ENCODE data around the gene SSNA1. TPM values are rescaled to one million over a fixed set of nuclear protein-coding genes. Genes with fewer than 3 reads are reported as not detected.

The SSNA1 gene
- total RNA-seq, 1 donor from 2014 or later, result 57.6 TPM

DNA sequence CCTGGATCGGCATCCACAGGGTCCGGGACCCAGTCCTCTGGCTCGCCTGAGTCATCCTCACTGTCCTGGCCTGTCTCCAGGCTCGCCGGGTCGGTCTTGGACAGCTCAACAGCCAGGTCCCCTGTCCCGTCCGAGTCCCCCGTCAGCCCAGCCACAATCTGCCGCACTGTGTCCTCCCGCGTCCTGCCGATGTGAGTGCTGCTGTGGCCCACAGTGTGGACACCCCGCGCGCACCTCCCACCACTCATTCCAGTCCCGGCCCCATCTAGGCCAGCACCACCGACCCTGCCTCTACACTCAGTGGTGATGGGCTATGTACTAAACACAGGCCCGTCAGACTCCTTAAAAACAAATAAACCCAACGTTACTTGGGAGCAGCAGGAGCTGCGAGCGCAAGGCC lies 6.8 kb upstream of the SSNA1 start:
- H3K27me3 ChIP-seq (ENCODE audit: low read depth), result no peaks in the 10 kb centered on the region
- intact Hi-C loops (cut with DNase I), result no loop called here
- ATAC-seq (no peak), DNase-seq (no peak)
- peaks cover 19% of the 10 kb centered on the region for H3K4me1 ChIP-seq
- TF ChIP-seq CTCF (IDR thresholded peaks at IDR 0.05), result no peak
- H3K27ac ChIP-seq, result no peak overlapping the region
- H3K36me3 ChIP-seq, result peaks cover 88% of the 10 kb centered on the region
- H3K4me3 ChIP-seq, result no peak overlapping the region
- no peaks in the 10 kb centered on the region for H3K9me3 ChIP-seq

- DNase-seq (no peak), ATAC-seq (no peak)
- intact Hi-C loops (cut with DNase I), result no loop called here
- Histone ChIP-seq H3K36me3 (peaks cover 87% of the 10 kb centered on the region), H3K27me3 (ENCODE audit: low read depth) (no peaks in the 10 kb centered on the region), H3K9me3 (no peaks in the 10 kb centered on the region), H3K27ac (no peak overlapping the region), H3K4me1 (peaks cover 30% of the 10 kb centered on the region), H3K4me3 (no peak overlapping the region)
- no peak for TF ChIP-seq CTCF (IDR thresholded peaks at IDR 0.05)
Measured at GRCh38 chr9:137182836-137183235, 5.6 kb upstream of the SSNA1 start.

- no peak overlapping the region for H3K27ac ChIP-seq
Measured at GRCh38 chr9:137183980-137184595, 4.4 kb upstream of the SSNA1 start.

GRCh38 chr9:137184881-137185660 lies 3.4 kb upstream of the SSNA1 start:
- Histone ChIP-seq H3K27me3 (ENCODE audit: low read depth) (no peaks in the 10 kb centered on the region), H3K27ac (no peak overlapping the region), H3K36me3 (peaks cover 69% of the 10 kb centered on the region), H3K4me3 (no peak overlapping the region), H3K9me3 (no peaks in the 10 kb centered on the region), H3K4me1 (peaks cover 41% of the 10 kb centered on the region)
- intact Hi-C loops (cut with DNase I), result no loop called here
- DNase-seq, result no peak
- no peak for ATAC-seq
- no peak for TF ChIP-seq CTCF (IDR thresholded peaks at IDR 0.05)

More at GRCh38 chr9:137183980-137184595, 4.4 kb upstream of the SSNA1 start:
- DNase-seq, result no peak
- peaks cover 31% of the 10 kb centered on the region for H3K4me1 ChIP-seq
- intact Hi-C loops (cut with DNase I), result no loop called here
- no peaks in the 10 kb centered on the region for H3K9me3 ChIP-seq
- TF ChIP-seq CTCF (IDR thresholded peaks at IDR 0.05), result no peak
- ATAC-seq, result no peak
- no peak overlapping the region for H3K4me3 ChIP-seq
- peaks cover 74% of the 10 kb centered on the region for H3K36me3 ChIP-seq
- H3K27me3 ChIP-seq (ENCODE audit: low read depth), result no peaks in the 10 kb centered on the region

DNA sequence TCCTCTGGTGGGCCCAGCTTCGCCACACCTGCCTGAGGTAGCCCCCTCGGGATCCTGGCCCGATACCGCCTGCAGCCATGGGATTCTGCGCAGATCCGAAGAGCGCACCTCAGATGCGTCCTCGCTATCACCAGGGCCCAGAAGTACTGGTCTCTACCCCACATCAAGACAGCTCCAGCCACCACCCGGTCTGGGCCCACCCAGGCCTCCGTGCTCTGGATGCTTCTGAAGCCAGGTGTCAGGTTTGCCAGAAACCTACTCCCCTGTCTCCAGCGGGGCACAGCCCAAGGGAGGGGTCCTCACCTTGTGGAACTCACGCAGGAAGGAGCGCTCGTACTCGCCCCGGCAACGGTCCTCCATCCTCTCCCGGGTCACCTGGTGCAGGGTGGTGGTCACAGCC lies 2.6 kb upstream of the SSNA1 start:
- intact Hi-C loops (cut with DNase I), result no loop called here
- H3K4me1 ChIP-seq, result peaks cover 49% of the 10 kb centered on the region
- no peaks in the 10 kb centered on the region for H3K27me3 ChIP-seq (ENCODE audit: low read depth)
- no peak for DNase-seq
- no peak overlapping the region for H3K27ac ChIP-seq
- no peak for ATAC-seq
- no peak for TF ChIP-seq CTCF (IDR thresholded peaks at IDR 0.05)
- H3K4me3 ChIP-seq, result no peak overlapping the region
- peaks cover 69% of the 10 kb centered on the region for H3K36me3 ChIP-seq
- no peaks in the 10 kb centered on the region for H3K9me3 ChIP-seq

Data from lower lobe of right lung (tissue), 2 donors.